ENCODE measurements around the gene TMEM184B.

DNA sequence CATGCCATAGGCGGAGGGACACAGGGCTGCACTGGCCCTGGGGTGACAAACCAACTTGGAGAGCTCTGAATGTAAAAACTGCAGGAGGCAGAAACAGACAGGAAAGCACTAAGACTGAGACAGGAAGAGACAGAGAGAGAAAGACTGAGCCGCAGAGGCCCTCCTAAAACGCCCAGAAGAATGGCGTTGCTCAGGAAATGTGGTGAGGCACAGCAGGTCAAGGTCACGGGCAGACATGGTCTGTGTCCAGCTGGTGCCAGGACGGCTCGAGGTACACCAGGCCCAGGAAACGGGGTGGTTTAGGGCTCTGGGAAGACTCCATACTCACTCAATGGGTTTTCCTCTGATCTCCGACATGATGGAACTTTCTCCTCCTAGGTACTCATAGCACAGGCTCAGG, 41.9 kb downstream of the TMEM184B start:
- TF ChIP-seq, protein P1, sequence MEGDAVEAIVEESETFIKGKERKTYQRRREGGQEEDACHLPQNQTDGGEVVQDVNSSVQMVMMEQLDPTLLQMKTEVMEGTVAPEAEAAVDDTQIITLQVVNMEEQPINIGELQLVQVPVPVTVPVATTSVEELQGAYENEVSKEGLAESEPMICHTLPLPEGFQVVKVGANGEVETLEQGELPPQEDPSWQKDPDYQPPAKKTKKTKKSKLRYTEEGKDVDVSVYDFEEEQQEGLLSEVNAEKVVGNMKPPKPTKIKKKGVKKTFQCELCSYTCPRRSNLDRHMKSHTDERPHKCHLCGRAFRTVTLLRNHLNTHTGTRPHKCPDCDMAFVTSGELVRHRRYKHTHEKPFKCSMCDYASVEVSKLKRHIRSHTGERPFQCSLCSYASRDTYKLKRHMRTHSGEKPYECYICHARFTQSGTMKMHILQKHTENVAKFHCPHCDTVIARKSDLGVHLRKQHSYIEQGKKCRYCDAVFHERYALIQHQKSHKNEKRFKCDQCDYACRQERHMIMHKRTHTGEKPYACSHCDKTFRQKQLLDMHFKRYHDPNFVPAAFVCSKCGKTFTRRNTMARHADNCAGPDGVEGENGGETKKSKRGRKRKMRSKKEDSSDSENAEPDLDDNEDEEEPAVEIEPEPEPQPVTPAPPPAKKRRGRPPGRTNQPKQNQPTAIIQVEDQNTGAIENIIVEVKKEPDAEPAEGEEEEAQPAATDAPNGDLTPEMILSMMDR (IDR thresholded peaks at IDR 0.05): no peak
- TF ChIP-seq POLR2A (IDR thresholded peaks at IDR 0.05): no peak
